Liver (tissue), 9 donors: ENCODE results near the gene KIAA1614. TPM values are rescaled to one million over a fixed set of nuclear protein-coding genes. Genes with fewer than 3 reads are reported as not detected.

Experiments used
- DNase-seq: peaks from one replicate; pipeline ENCODE4 v3.0.0-alpha.2; 2017; ENCODE audit warnings: low spot score
- H3K27ac ChIP-seq, 2 donors: one replicate each; pipeline ENCODE4 v1.7.0; 2013; ENCODE audit warnings: inconsistent platforms in 2 of 2, low read length in 2 of 2, control low read depth in 1 of 2, low read depth in 1 of 2, mild to moderate bottlenecking in 1 of 2
- H3K27me3 ChIP-seq, 4 donors: one replicate each; pipeline versions ENCODE4 v1.6.1 to v1.7.0; 2013; ENCODE audit warnings: low read length in 3 of 4, inconsistent platforms in 1 of 4, mild to moderate bottlenecking in 1 of 4, moderate library complexity in 1 of 4; ENCODE audit not compliant: control insufficient read depth in 4 of 4, insufficient read depth in 4 of 4
- H3K36me3 ChIP-seq, 4 donors: one replicate each; pipeline versions ENCODE4 v1.6.1 to v1.7.0; 2013; ENCODE audit warnings: low read length in 3 of 4, mild to moderate bottlenecking in 3 of 4, low read depth in 1 of 4, moderate library complexity in 1 of 4; ENCODE audit not compliant: control insufficient read depth in 4 of 4, insufficient read depth in 3 of 4
- H3K4me1 ChIP-seq, 4 donors: one replicate each; pipeline versions ENCODE4 v1.6.1 to v1.7.0; 2013; ENCODE audit warnings: low read length in 3 of 4, mild to moderate bottlenecking in 3 of 4, moderate library complexity in 1 of 4; ENCODE audit not compliant: control insufficient read depth in 4 of 4, insufficient read depth in 4 of 4
- H3K4me3 ChIP-seq, 3 donors: one replicate each; pipeline versions ENCODE4 v1.6.1 to v1.7.0; 2013; ENCODE audit warnings: low read length in 3 of 3, control low read depth in 1 of 3, low read depth in 1 of 3, mild to moderate bottlenecking in 1 of 3
- H3K9ac ChIP-seq, 2 donors: one replicate each; pipeline ENCODE4 v1.7.0; 2013; ENCODE audit warnings: low read length in 2 of 2, mild to moderate bottlenecking in 2 of 2, moderate library complexity in 2 of 2, control low read depth in 1 of 2, low read depth in 1 of 2
- H3K9me3 ChIP-seq, 4 donors: one replicate each; pipeline versions ENCODE4 v1.6.1 to v1.7.0; 2013; ENCODE audit warnings: low read length in 3 of 4; ENCODE audit not compliant: control insufficient read depth in 4 of 4
- CTCF ChIP-seq: fragments of 150-350 bp; IDR thresholded peaks from 2 replicates; pipeline ENCODE4 v1.5.1; 2017; ENCODE audit warnings: improper control_type of control experiment, low read depth, low read length; ENCODE audit not compliant: missing input control
- EGR1 ChIP-seq, 2 donors: IDR thresholded peaks; 2 replicates each; pipeline ENCODE4 v1.6.1; 2016 to 2018; ENCODE audit warnings: antibody characterized with exemption in 2 of 2, low read depth in 2 of 2
- FOXA1 ChIP-seq: IDR thresholded peaks from 2 replicates; pipeline ENCODE4 v1.6.1; 2016; ENCODE audit warnings: antibody characterized with exemption
- FOXA2 ChIP-seq: IDR thresholded peaks from 2 replicates; pipeline ENCODE4 v1.6.1; 2016; ENCODE audit warnings: antibody characterized with exemption
- HNF4A ChIP-seq, 2 donors: conservative IDR thresholded peaks; 2 replicates each; pipeline ENCODE4 v1.6.1; 2016; ENCODE audit warnings: antibody characterized with exemption in 2 of 2, mild to moderate bottlenecking in 2 of 2
- RAD21 ChIP-seq, 2 donors: IDR thresholded peaks; 2 replicates each; pipeline ENCODE4 v1.6.1; 2016; ENCODE audit warnings: antibody characterized with exemption in 2 of 2, mild to moderate bottlenecking in 2 of 2
- REST ChIP-seq: IDR thresholded peaks from 2 replicates; pipeline ENCODE4 v1.6.1; 2016; ENCODE audit warnings: antibody characterized with exemption, mild to moderate bottlenecking
- SP1 ChIP-seq: IDR thresholded peaks from 2 replicates; pipeline ENCODE4 v1.6.1; 2018; ENCODE audit warnings: antibody characterized with exemption, mild to moderate bottlenecking
- TAF1 ChIP-seq: conservative IDR thresholded peaks from 2 replicates; pipeline ENCODE4 v1.6.1; 2016; ENCODE audit warnings: antibody characterized with exemption, mild to moderate bottlenecking
- WGBS: extraction: QIAGEN DNeasy Blood & Tissue Kit; methylation state at CpG from one replicate; pipeline ENCODE4 v1.1.7; 2013; 5-methylcytosine and 5-hydroxymethylcytosine counted together
- polyA plus RNA-seq, 2 donors: library from polyadenylated mRNA; stranded (reverse) in 1 of 2; unstranded in 1 of 2; fragments of 200-250 nt in 1 of 2; fragments of >200 nt in 1 of 2; fragmentation: Nextera tagmentation in 1 of 2; extraction: Ambion mirVana in 1 of 2; gene quantifications; one replicate each; pipeline versions ENCODE4 v1.2.1 to v1.2.3, GENCODE V29; 2013 to 2015
- total RNA-seq, 2 donors: library from RNA; depleted of rRNA; stranded (reverse); fragments of >200 nt; gene quantifications; one replicate each; pipeline ENCODE4 v1.2.3, GENCODE V29; 2014
- TF ChIP-seq, protein P1 (sequence below): IDR thresholded peaks from 2 replicates; pipeline ENCODE4 v1.6.1; 2016; ENCODE audit warnings: antibody characterized with exemption
- donor health status: healthy.
- donor health status: healthy.
- donor health status: healthy.
- donor health status: healthy.
- donor health status: healthy.

The KIAA1614 gene
- total and polyA plus RNA-seq, 4 donors: 0.21 to 1.1 (median 0.40) TPM

DNA sequence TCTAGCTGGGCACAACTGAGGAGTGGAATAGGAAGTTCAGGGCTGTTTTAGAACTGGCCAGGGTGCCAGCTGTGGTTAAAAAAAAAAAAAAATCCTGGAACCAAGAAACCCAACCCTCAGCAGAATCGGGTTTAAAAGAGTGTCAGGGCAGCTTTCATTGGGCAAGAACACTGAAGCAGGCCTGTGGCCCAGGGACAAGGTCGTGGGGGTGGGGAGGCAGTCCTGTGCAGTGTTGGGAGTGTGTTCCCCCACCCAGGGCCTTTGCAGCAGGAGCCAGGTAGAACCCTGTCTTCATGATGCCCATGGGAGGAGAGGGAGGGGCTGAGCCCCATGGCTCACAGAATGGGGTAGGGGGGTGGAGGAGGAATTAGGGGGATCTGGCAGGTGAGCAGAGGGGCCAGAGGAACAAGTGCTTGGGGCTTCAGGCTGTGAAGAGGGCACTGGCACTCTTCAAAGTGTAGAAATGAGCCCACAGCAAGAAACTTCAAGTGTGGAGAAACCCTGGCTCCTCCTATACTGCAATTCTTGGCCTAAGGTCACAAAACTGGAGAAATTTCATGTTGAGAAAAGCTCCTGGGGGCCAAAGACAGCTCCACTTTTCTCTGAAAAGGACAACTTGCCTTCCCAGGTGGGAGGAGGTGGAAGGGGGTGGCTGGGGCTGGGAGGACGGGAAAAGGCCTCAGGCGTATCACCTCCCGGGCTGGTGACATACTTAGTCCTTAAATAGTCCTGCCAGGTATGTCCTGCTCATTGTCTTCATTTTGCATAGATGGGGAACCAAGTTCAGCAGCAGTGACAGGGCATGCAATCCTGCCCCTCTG lies 39.3 kb downstream of the KIAA1614 start:
- 83% methylated on average over 5 of the region's 5 CpGs for WGBS
- TF ChIP-seq REST (no peak), TAF1 (no peak), CTCF (no peak), SP1 (no peak), HNF4A (conservative IDR thresholded peaks at IDR 0.05) (no peak), RAD21 (IDR thresholded peaks at IDR 0.05) (no peak), FOXA2 (no peak), EGR1 (IDR thresholded peaks at IDR 0.05; ENCODE audit: low read depth in 2 of 2) (no peak), FOXA1 (no peak)
- TF ChIP-seq, protein P1, sequence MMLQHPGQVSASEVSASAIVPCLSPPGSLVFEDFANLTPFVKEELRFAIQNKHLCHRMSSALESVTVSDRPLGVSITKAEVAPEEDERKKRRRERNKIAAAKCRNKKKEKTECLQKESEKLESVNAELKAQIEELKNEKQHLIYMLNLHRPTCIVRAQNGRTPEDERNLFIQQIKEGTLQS: no peak
- no peak overlapping the region for H3K27ac ChIP-seq
- peaks cover 1 to 7% (median 3%) of the 10 kb centered on the region in 4 donors for H3K9me3 ChIP-seq
- H3K9ac ChIP-seq: no peak overlapping the region
- H3K4me3 ChIP-seq: no peak overlapping the region
- peaks cover 0 to 14% (median 7%) of the 10 kb centered on the region in 4 donors for H3K4me1 ChIP-seq
- no peak for DNase-seq
- no peaks in the 10 kb centered on the region for H3K27me3 ChIP-seq
- H3K36me3 ChIP-seq: no peaks in the 10 kb centered on the region

- Histone ChIP-seq H3K9ac (no peak overlapping the region), H3K27me3 (no peaks in the 10 kb centered on the region), H3K9me3 (peaks cover 0 to 2% (median under 1%) of the 10 kb centered on the region in 4 donors), H3K36me3 (no peaks in the 10 kb centered on the region), H3K4me3 (no peak overlapping the region), H3K27ac (no peak overlapping the region), H3K4me1 (peaks cover 0 to 14% (median 7%) of the 10 kb centered on the region in 4 donors)
- WGBS: 95% methylated on average over 6 of the region's 6 CpGs
- DNase-seq: no peak
- TF ChIP-seq HNF4A (conservative IDR thresholded peaks at IDR 0.05): no peak
These were observed 39.9 kb downstream of the KIAA1614 start for GRCh38 chr1:180952657-180953013.
